SU-DHL-6 (cell line): ENCODE measurements around the gene CSH1.
"Not testable (repeated sequence)": the region's sequence is repeated elsewhere in the genome, so short reads cannot be mapped to it uniquely, and the experiment has no call there.

Experiments used
- EZH2phosphoT487 ChIP-seq: fragments of 200-600 bp; sonication (generic), shearing (Covaris generic); conservative IDR thresholded peaks from 2 replicates; pipeline ENCODE4 v1.6.1; 2018; ENCODE audit warnings: mild to moderate bottlenecking, antibody characterized with exemption, low read length, moderate library complexity, mixed read lengths
- TF ChIP-seq, protein P1 (sequence below): fragments of 200-600 bp; sonication (generic); IDR thresholded peaks from one replicate; pipeline ENCODE4 v1.5.1; 2017; ENCODE audit warnings: antibody characterized with exemption, mild to moderate bottlenecking, low read length, moderate library complexity; ENCODE audit not compliant: insufficient read depth, poor library complexity, severe bottlenecking

DNA sequence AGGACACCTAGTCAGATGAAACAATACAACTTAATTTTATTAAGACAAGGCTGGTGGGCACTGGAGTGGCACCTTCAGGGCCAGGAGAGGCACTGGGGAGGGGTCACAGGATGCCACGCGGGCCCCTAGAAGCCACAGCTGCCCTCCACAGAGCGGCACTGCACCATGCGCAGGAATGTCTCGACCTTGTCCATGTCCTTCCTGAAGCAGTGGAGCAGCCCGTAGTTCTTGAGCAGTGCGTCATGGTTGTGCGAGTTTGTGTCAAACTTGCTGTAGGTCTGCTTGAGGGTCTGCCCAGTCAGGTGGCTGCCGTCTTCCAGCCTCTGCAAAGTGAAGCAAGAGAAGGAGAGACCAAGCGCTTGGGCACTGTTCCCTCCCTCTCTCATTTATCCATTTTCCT is 13.2 kb upstream of the CSH1 start:
- TF ChIP-seq, protein P1, sequence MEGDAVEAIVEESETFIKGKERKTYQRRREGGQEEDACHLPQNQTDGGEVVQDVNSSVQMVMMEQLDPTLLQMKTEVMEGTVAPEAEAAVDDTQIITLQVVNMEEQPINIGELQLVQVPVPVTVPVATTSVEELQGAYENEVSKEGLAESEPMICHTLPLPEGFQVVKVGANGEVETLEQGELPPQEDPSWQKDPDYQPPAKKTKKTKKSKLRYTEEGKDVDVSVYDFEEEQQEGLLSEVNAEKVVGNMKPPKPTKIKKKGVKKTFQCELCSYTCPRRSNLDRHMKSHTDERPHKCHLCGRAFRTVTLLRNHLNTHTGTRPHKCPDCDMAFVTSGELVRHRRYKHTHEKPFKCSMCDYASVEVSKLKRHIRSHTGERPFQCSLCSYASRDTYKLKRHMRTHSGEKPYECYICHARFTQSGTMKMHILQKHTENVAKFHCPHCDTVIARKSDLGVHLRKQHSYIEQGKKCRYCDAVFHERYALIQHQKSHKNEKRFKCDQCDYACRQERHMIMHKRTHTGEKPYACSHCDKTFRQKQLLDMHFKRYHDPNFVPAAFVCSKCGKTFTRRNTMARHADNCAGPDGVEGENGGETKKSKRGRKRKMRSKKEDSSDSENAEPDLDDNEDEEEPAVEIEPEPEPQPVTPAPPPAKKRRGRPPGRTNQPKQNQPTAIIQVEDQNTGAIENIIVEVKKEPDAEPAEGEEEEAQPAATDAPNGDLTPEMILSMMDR, result not testable (repeated sequence)
- not testable (repeated sequence) for TF ChIP-seq EZH2phosphoT487
